ENCODE measurements around the gene CEP126.

DNA sequence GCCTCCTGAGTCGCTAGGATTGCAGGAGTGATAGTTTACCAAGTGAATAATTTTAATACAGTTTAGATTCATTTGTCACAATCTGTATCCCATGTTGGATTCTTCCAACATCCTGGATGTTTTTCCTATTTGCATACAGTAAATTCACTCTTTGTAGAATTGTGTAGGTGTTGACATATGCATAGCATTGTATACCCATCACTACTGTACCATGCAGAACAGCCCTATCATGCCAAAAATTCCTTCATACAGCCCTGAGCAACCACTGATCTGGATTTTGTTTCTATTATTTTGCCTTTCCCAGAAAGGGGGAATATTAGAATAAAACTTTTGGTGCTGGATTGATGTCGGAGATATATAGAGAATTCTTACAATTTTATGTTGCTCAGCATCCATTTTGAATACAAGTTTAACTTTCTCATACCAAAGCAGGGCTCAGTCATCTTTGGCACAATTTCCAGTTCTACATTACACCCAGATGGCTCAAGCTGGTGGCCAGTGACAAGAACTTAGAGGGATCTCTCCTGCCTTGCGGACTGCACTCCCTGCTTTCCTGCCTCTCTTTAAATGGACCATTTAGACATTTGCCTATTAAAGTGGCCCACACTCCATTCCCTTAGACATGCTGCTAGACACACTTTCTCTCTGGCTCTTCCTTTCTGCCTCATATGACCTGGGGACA is 87.0 kb downstream of the CEP126 start:
- no peak for TF ChIP-seq CTCF (IDR thresholded peaks at IDR 0.05)
- TF ChIP-seq EZH2 (IDR thresholded peaks at IDR 0.05) = no peak

Data from neural progenitor cell (in vitro differentiated cells).